Measurements from ENCODE around the gene OMA1. TPM values are rescaled to one million over a fixed set of nuclear protein-coding genes. Genes with fewer than 3 reads are reported as not detected.

Gene OMA1
- total and polyA plus RNA-seq, 2 donors from 2014 or later, result 24.8 to 42.6 TPM

DNA sequence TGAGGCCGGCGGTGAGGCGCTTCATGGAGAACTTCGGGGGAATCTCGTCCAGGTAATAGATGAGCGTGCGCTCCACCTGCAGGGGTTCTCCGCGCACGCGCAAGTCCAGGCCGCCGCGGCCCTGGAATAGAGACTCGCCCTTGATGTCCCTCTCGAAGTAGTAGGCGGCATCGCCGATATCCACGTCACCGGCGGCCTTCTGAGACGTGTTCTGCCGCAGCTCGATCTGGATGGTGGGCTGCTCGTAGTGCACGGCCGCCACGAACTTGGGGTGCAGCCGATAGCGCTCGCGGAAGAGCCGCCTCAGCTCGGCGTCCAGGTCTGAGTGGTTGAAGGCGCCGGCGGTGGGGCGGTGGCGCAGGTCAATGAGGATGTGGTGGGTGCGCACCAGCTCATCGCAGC, 29.8 kb upstream of the OMA1 start:
- Histone ChIP-seq H3K4me1 (ENCODE audit: control insufficient read depth in 2 of 3, insufficient read depth in 2 of 3, low read depth in 1 of 3, low read length in 3 of 3) (peaks cover 0 to 6% (median 0%) of the 10 kb centered on the region in 3 donors), H3K36me3 (ENCODE audit: control insufficient read depth in 2 of 3, insufficient read depth in 3 of 3, low read length in 3 of 3) (no peaks in the 10 kb centered on the region), H3K27ac (ENCODE audit: low read depth in 2 of 2, low read length in 2 of 2) (peak overlapping the region; percentile 90 to 91), H3K27me3 (ENCODE audit: control insufficient read depth, insufficient read depth, low read length) (peaks cover 10% of the 10 kb centered on the region), H3K9ac (ENCODE audit: low read length in 3 of 3) (peak overlapping the region in 1 of 3 donors; percentile 47), H3K4me3 (ENCODE audit: low read length in 3 of 3) (peak overlapping the region; percentile 32 to 52 (median 42)), H3K9me3 (ENCODE audit: control insufficient read depth in 2 of 3, insufficient read depth in 1 of 3, low read length in 3 of 3) (no peaks in the 10 kb centered on the region)
- TF ChIP-seq, protein P1, sequence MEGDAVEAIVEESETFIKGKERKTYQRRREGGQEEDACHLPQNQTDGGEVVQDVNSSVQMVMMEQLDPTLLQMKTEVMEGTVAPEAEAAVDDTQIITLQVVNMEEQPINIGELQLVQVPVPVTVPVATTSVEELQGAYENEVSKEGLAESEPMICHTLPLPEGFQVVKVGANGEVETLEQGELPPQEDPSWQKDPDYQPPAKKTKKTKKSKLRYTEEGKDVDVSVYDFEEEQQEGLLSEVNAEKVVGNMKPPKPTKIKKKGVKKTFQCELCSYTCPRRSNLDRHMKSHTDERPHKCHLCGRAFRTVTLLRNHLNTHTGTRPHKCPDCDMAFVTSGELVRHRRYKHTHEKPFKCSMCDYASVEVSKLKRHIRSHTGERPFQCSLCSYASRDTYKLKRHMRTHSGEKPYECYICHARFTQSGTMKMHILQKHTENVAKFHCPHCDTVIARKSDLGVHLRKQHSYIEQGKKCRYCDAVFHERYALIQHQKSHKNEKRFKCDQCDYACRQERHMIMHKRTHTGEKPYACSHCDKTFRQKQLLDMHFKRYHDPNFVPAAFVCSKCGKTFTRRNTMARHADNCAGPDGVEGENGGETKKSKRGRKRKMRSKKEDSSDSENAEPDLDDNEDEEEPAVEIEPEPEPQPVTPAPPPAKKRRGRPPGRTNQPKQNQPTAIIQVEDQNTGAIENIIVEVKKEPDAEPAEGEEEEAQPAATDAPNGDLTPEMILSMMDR (IDR thresholded peaks at IDR 0.05; ENCODE audit: borderline replicate concordance, extremely low read depth, insufficient read depth), result no peak
- FAIRE-seq, result no peak
- intact Hi-C loops (cut with DNase I), result no loop called here
- DNase-seq, result peak; percentile 35 to 78 (median 55)

DNA sequence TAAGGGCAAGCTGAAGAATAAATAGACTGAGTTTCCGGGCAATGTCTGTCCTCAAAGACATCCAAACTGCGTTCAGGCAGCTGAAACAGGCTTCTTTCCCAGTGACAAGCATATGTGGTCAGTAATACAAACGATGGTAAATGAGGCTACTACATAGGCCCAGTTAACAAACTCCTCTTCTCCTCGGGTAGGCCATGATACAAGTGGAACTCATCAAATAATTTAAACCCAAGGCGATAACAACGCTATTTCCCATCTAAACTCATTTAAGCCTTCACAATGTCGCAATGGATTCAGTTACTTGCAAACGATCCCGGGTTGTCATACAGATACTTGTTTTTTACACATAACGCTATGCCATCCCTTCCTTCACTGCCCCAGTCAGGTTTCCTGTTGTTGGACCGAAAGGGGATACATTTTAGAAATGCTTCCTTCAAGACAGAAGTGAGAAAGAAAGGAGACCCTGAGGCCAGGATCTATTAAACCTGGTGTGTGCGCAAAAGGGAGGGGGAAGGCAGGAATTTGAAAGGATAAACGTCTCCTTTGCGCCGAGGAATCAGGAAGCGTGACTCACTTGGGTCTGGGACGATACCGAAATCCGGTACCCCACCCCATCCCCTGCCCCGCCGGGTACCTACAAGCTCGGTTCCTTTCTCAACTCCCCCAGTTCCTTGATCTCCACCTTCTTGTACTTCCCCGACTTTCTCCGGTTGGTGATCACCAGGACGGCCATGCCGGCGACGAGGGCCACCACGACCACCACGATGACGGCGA, 29.2 kb upstream of the OMA1 start:
- TF ChIP-seq, protein P1 (IDR thresholded peaks at IDR 0.05; ENCODE audit: borderline replicate concordance, extremely low read depth, insufficient read depth), result no peak
- Histone ChIP-seq H3K36me3 (ENCODE audit: control insufficient read depth in 2 of 3, insufficient read depth in 3 of 3, low read length in 3 of 3) (no peaks in the 10 kb centered on the region), H3K27ac (ENCODE audit: low read depth in 2 of 2, low read length in 2 of 2) (peak overlapping the region; percentile 90 to 91), H3K9ac (ENCODE audit: low read length in 3 of 3) (peak overlapping the region in 2 of 3 donors; percentile 40 to 47), H3K27me3 (ENCODE audit: control insufficient read depth, insufficient read depth, low read length) (peaks cover 10% of the 10 kb centered on the region), H3K9me3 (ENCODE audit: control insufficient read depth in 2 of 3, insufficient read depth in 1 of 3, low read length in 3 of 3) (no peaks in the 10 kb centered on the region), H3K4me3 (ENCODE audit: low read length in 3 of 3) (peak overlapping the region; percentile 21 to 52 (median 42)), H3K4me1 (ENCODE audit: control insufficient read depth in 2 of 3, insufficient read depth in 2 of 3, low read depth in 1 of 3, low read length in 3 of 3) (peaks cover 0 to 6% (median 0%) of the 10 kb centered on the region in 3 donors)
- FAIRE-seq, result no peak
- intact Hi-C loops (cut with DNase I), result no loop called here
- DNase-seq, result peak in 1 of 5 donors; percentile 75

DNA sequence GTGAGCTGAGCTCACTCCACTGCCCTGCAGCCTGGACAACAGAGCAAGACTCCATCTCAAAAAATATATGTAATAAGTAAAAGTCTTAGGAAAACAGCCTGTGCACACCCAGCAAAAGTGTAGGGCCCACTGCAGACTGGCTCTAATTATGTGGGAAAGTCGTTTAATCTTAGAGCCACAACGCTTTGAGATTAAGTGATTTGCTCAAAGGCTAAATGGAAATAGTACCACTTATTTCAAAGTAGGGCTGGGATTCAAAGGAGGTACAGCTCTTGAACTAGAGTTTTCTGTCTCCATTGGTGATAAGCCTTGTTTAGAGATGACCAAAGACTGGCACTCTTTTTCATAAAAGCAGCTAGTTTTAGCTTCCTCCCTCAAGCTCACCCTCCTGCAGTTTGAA, 28.3 kb upstream of the OMA1 start:
- Histone ChIP-seq H3K9ac (ENCODE audit: low read length in 3 of 3) (no peak overlapping the region), H3K36me3 (ENCODE audit: control insufficient read depth in 2 of 3, insufficient read depth in 3 of 3, low read length in 3 of 3) (no peaks in the 10 kb centered on the region), H3K4me3 (ENCODE audit: low read length in 3 of 3) (peak overlapping the region in 1 of 3 donors; percentile 4), H3K9me3 (ENCODE audit: control insufficient read depth in 2 of 3, insufficient read depth in 1 of 3, low read length in 3 of 3) (no peaks in the 10 kb centered on the region), H3K27me3 (ENCODE audit: control insufficient read depth, insufficient read depth, low read length) (peaks cover 10% of the 10 kb centered on the region), H3K27ac (ENCODE audit: low read depth in 2 of 2, low read length in 2 of 2) (peak overlapping the region; percentile 80 to 86), H3K4me1 (ENCODE audit: control insufficient read depth in 2 of 3, insufficient read depth in 2 of 3, low read depth in 1 of 3, low read length in 3 of 3) (peaks cover 0 to 6% (median 0%) of the 10 kb centered on the region in 3 donors)
- TF ChIP-seq, protein P1 (IDR thresholded peaks at IDR 0.05; ENCODE audit: borderline replicate concordance, extremely low read depth, insufficient read depth), result no peak
- FAIRE-seq, result no peak
- DNase-seq, result no peak
- intact Hi-C loops (cut with DNase I), result no loop called here

All from kidney (tissue), 14 donors.